Coronary artery (tissue), 2 donors: ENCODE results near the gene SCNN1G.

ENCODE experiments used
- DNase-seq: peaks from one replicate; pipeline ENCODE4 v3.0.0-alpha.2; 2017; ENCODE audit warnings: low spot score
- H3K27ac ChIP-seq, 2 donors: fragments of 200-600 bp; sonication (generic); one replicate each; pipeline ENCODE4 v1.5.1; 2016 to 2019
- H3K4me3 ChIP-seq: fragments of 200-600 bp; sonication (generic); 2 replicates; pipeline ENCODE4 v1.5.1; 2016; ENCODE audit warnings: mild to moderate bottlenecking, moderate library complexity
- CTCF ChIP-seq: fragments of 200-600 bp; sonication (generic); IDR thresholded peaks from one replicate; pipeline ENCODE4 v1.5.1; 2019; ENCODE audit warnings: antibody characterized with exemption

Gene SCNN1G

GRCh38 chr16:23182206-23182678 is 303 bp upstream of the SCNN1G start:
- DNase-seq: no peak
- H3K27ac ChIP-seq: no peak overlapping the region
- TF ChIP-seq CTCF: peak; percentile 100
- peak overlapping the region; percentile 67 for H3K4me3 ChIP-seq

- H3K4me3 ChIP-seq: no peak overlapping the region
- TF ChIP-seq CTCF: no peak
These were observed 958 bp downstream of the SCNN1G start for GRCh38 chr16:23183543-23183862.

GRCh38 chr16:23185656-23186055 is 3.1 kb downstream of the SCNN1G start:
- no peak overlapping the region for H3K4me3 ChIP-seq
- no peak for DNase-seq
- no peak overlapping the region for H3K27ac ChIP-seq
- TF ChIP-seq CTCF: no peak

More at GRCh38 chr16:23183543-23183862, 958 bp downstream of the SCNN1G start:
- H3K27ac ChIP-seq: no peak overlapping the region
- DNase-seq: no peak

- Histone ChIP-seq H3K4me3 (no peak overlapping the region), H3K27ac (no peak overlapping the region)
- no peak for DNase-seq
- TF ChIP-seq CTCF: no peak
These were observed 3.6 kb downstream of the SCNN1G start for GRCh38 chr16:23186171-23186570.

- DNase-seq: no peak
- no peak overlapping the region for H3K4me3 ChIP-seq
- no peak overlapping the region for H3K27ac ChIP-seq
- TF ChIP-seq CTCF: no peak
These were observed 4.8 kb downstream of the SCNN1G start for GRCh38 chr16:23187341-23187740.

GRCh38 chr16:23188911-23189310 is 6.4 kb downstream of the SCNN1G start:
- no peak overlapping the region for H3K4me3 ChIP-seq
- no peak for DNase-seq
- TF ChIP-seq CTCF: no peak
- no peak overlapping the region for H3K27ac ChIP-seq

GRCh38 chr16:23194497-23195221 is 12.1 kb downstream of the SCNN1G start:
- Histone ChIP-seq H3K27ac (no peak overlapping the region), H3K4me3 (no peak overlapping the region)
- no peak for TF ChIP-seq CTCF
- no peak for DNase-seq
